HepG2 (cell line): Measurements from ENCODE around the gene RAPGEF6. TPM values are rescaled to one million over a fixed set of nuclear protein-coding genes. Genes with fewer than 3 reads are reported as not detected.

ENCODE experiments used
- ATAC-seq: fragments of 200-7000 bp; cut with Tn5 transposase; 3 replicates; pipeline ENCODE4 v1.9.1; 2020; ENCODE audit warnings: mild to moderate bottlenecking, moderate library complexity
- BruUV-seq: library from RNA; stranded (reverse); fragments of 400-500 nt; replicated peaks from 2 replicates; lab custom pipeline; 2021; lab: Mats Ljungman, UMichigan
- CTCF ChIA-PET: fragments of 300-600 bp; formaldehyde crosslinking; extraction: SDS; loops from one replicate; lab custom pipeline; 2021; ENCODE audit warnings: low total read pairs, inconsistent platforms, low intra/inter-chr PET ratio; lab: Yijun Ruan, JAX
- POLR2A ChIA-PET: fragments of 350-600 bp; sonication (Branson Sonifier 250); formaldehyde crosslinking; loops from one replicate; lab custom pipeline; 2020; ENCODE audit warnings: antibody characterized with exemption, inconsistent platforms; lab: Yijun Ruan, JAX
- DNase-seq: peaks from one replicate; pipeline ENCODE4 v3.0.0-alpha.2; 2015; ENCODE audit warnings: low spot score
- FAIRE-seq: peaks from 3 replicates; lab custom pipeline; 2011; peaks lifted over from hg19 to GRCh38; lab: Jason Lieb, UNC
- H2AFZ ChIP-seq: one replicate; pipeline ENCODE4 v1.6.1; 2011; ENCODE audit warnings: low read length, inconsistent platforms
- H3K27ac ChIP-seq: fragments of 300-600 bp; 3 replicates; pipeline ENCODE4 v1.8.0; 2011; ENCODE audit warnings: mixed run types, mild to moderate bottlenecking, mixed read lengths, low read length, inconsistent platforms; ENCODE audit not compliant: insufficient read depth; ENCODE audit errors: extremely low read length
- H3K27me3 ChIP-seq, 2 experiments: fragments of 200-600 bp in 1 of 2; 2 replicates in 1 of 2; 3 replicates in 1 of 2; pipeline versions ENCODE4 v1.6.0 to v1.8.0; 2011; ENCODE audit warnings: low read length in 2 of 2, mild to moderate bottlenecking in 2 of 2, moderate library complexity in 2 of 2, inconsistent platforms in 1 of 2; ENCODE audit not compliant: insufficient read depth in 2 of 2, control insufficient read depth in 1 of 2
- H3K36me3 ChIP-seq, 2 experiments: fragments of 200-600 bp in 1 of 2; replicated peaks in 1 of 2; 2 replicates in 1 of 2; 3 replicates in 1 of 2; pipeline versions ENCODE4 v1.5.1 to v1.8.0; 2011; ENCODE audit warnings: low read length in 2 of 2, inconsistent platforms in 1 of 2; ENCODE audit not compliant: insufficient read depth in 2 of 2, control insufficient read depth in 1 of 2
- H3K4me1 ChIP-seq: 2 replicates; pipeline ENCODE4 v1.5.1; 2012; ENCODE audit warnings: low read length, inconsistent platforms; ENCODE audit not compliant: insufficient read depth
- H3K4me2 ChIP-seq: 2 replicates; pipeline ENCODE4 v1.6.0; 2011; ENCODE audit warnings: low read depth, low read length, inconsistent platforms
- H3K4me3 ChIP-seq, 3 experiments: fragments of 200-600 bp in 1 of 3; sonication (generic), shearing (Covaris generic) in 1 of 3; replicated peaks in 1 of 3; 2 replicates each; pipeline ENCODE4 v1.5.1; 2011 to 2016; ENCODE audit warnings: low read length in 3 of 3, inconsistent platforms in 2 of 3, low read depth in 2 of 3, mild to moderate bottlenecking in 2 of 3, control low read depth in 1 of 3, mixed read lengths in 1 of 3; ENCODE audit not compliant: insufficient read depth in 1 of 3
- H3K79me2 ChIP-seq: one replicate; pipeline ENCODE4 v1.6.1; 2011; ENCODE audit warnings: low read length, inconsistent platforms; ENCODE audit not compliant: insufficient read depth
- H3K9ac ChIP-seq: 2 replicates; pipeline ENCODE4 v1.6.0; 2011; ENCODE audit warnings: mild to moderate bottlenecking, low read depth, low read length, inconsistent platforms; ENCODE audit not compliant: insufficient read depth
- H3K9me3 ChIP-seq: 2 replicates; pipeline ENCODE4 v1.5.1; 2012; ENCODE audit warnings: mild to moderate bottlenecking, low read length
- H4K20me1 ChIP-seq: 2 replicates; pipeline ENCODE4 v1.6.0; 2011; ENCODE audit warnings: inconsistent platforms, mild to moderate bottlenecking, low read length, moderate library complexity; ENCODE audit not compliant: insufficient read depth
- CREBL2 ChIP-seq: sonication (generic); formaldehyde crosslinking; IDR thresholded peaks from 2 replicates; pipeline ENCODE4 v1.8.1; 2023; ENCODE audit warnings: missing genetic modification reagents, mild to moderate bottlenecking, borderline replicate concordance
- ELF3 ChIP-seq: IDR thresholded peaks from 2 replicates; pipeline ENCODE4 v1.6.1; 2016; ENCODE audit warnings: missing genetic modification reagents, missing compliant biosample characterization
- GZF1 ChIP-seq: sonication (generic); formaldehyde crosslinking; IDR thresholded peaks from 2 replicates; pipeline ENCODE4 v1.5.1; 2020; ENCODE audit warnings: mild to moderate bottlenecking, missing genetic modification reagents
- HOMEZ ChIP-seq: IDR thresholded peaks from 2 replicates; pipeline ENCODE4 v1.6.1; 2016; ENCODE audit warnings: low read depth
- MXD4 ChIP-seq: IDR thresholded peaks from 2 replicates; pipeline ENCODE4 v1.6.1; 2016; ENCODE audit warnings: mild to moderate bottlenecking, missing biosample characterization, missing genetic modification reagents
- ZBTB2 ChIP-seq: sonication (generic); formaldehyde crosslinking; IDR thresholded peaks from 2 replicates; pipeline ENCODE4 v1.8.0; 2022; ENCODE audit warnings: low read depth, missing genetic modification reagents
- ZBTB26 ChIP-seq: IDR thresholded peaks from 2 replicates; pipeline ENCODE4 v1.6.1; 2016; ENCODE audit warnings: missing compliant biosample characterization, missing genetic modification reagents, borderline replicate concordance
- ZGPAT ChIP-seq: IDR thresholded peaks from 2 replicates; pipeline ENCODE4 v1.6.1; 2016; ENCODE audit warnings: mild to moderate bottlenecking
- ZNF503 ChIP-seq: sonication (generic); formaldehyde crosslinking; IDR thresholded peaks from 2 replicates; pipeline ENCODE4 v1.4.0; 2020; ENCODE audit warnings: missing genetic modification reagents
- ZNF619 ChIP-seq: sonication (generic); formaldehyde crosslinking; IDR thresholded peaks from 2 replicates; pipeline ENCODE4 v1.4.0; 2020; ENCODE audit warnings: mild to moderate bottlenecking, missing genetic modification reagents
- ZNF879 ChIP-seq: sonication (generic); formaldehyde crosslinking; IDR thresholded peaks from 2 replicates; pipeline ENCODE4 v1.8.1; 2023; ENCODE audit warnings: missing genetic modification reagents
- ZNF891 ChIP-seq: sonication (generic); formaldehyde crosslinking; IDR thresholded peaks from 2 replicates; pipeline ENCODE4 v1.5.0; 2020; ENCODE audit warnings: mild to moderate bottlenecking, missing genetic modification reagents
- ZSCAN30 ChIP-seq: sonication (generic); formaldehyde crosslinking; IDR thresholded peaks from 2 replicates; pipeline ENCODE4 v1.5.0; 2020; ENCODE audit warnings: mild to moderate bottlenecking, missing genetic modification reagents
- WGBS: methylation state at CpG from one replicate; pipeline ENCODE4 v1.1.6; 2017; ENCODE audit warnings: low lambda C conversion rate; 5-methylcytosine and 5-hydroxymethylcytosine counted together
- in situ Hi-C: cut with HindIII; loops from 2 replicates; pipeline ENCODE4 v1.10.0; 2017; ENCODE audit warnings: low pct_unique_long_range_greater_than_20kb; ENCODE audit not compliant: extremely low pct_ligation_motif_present
- intact Hi-C: fragments of 100-400 bp; cut with micrococcal nuclease; formaldehyde crosslinking; loops from one replicate; pipeline ENCODE4 v1.10.0; 2022; ENCODE audit not compliant: unreplicated experiment
- polyA plus RNA-seq, 8 experiments: library from polyadenylated mRNA; depleted of rRNA in 3 of 8; stranded (reverse) in 7 of 8; unstranded in 1 of 8; fragments of >200 nt; fragmentation: Illumina TruSeq in 4 of 8; extraction: Trizol in 4 of 8; gene quantifications; 2 replicates each; pipeline versions ENCODE4 v1.2.1 to v1.2.3, GENCODE V29; 2011 to 2016; ENCODE audit warnings: low read depth in 4 of 8, missing spikeins in 1 of 8, mixed read lengths in 1 of 8; ENCODE audit not compliant: insufficient read depth in 1 of 8
- total RNA-seq, 5 experiments: library from RNA; depleted of rRNA; stranded (reverse); fragments of >200 nt; fragmentation: Illumina TruSeq; extraction: Trizol; gene quantifications; 2 replicates each; pipeline ENCODE4 v1.2.3, GENCODE V29; 2016; ENCODE audit warnings: low read depth in 1 of 5

Gene RAPGEF6
- total and polyA plus RNA-seq, 2 of the 13 experiments (the other 11 are each of a cell fraction or from before 2014, with no cell fraction given) = 7.7 to 24.6 TPM

GRCh38 chr5:131513780-131514179 lies 121.2 kb downstream of the RAPGEF6 start (continued):
- TF ChIP-seq HOMEZ (CRISPR knock-in tag) = no peak
- no peak for TF ChIP-seq GZF1 (CRISPR knock-in tag)

- H3K27ac ChIP-seq = no peak overlapping the region
- ATAC-seq (no peak), DNase-seq (no peak), FAIRE-seq (no peak)
- no peak overlapping the region for H2AFZ ChIP-seq
- H4K20me1 ChIP-seq = no peaks in the 10 kb centered on the region
- 0 out of 2 replicates have a peak, but pooled peaks cover 4% of the 10 kb centered on the region for H3K4me1 ChIP-seq
- POLR2A ChIA-PET = no interaction called here
- TF ChIP-seq CREBL2 (no peak), ZSCAN30 (CRISPR knock-in tag) (no peak), ZGPAT (no peak), ZBTB2 (CRISPR knock-in tag) (no peak), ELF3 (CRISPR knock-in tag) (no peak), ZNF503 (CRISPR knock-in tag) (no peak), ZNF891 (CRISPR knock-in tag) (no peak), MXD4 (no peak), ZNF879 (no peak), ZBTB26 (CRISPR knock-in tag) (no peak), ZNF619 (CRISPR knock-in tag) (no peak)
- no peak overlapping the region for H3K9ac ChIP-seq
- no peaks in the 10 kb centered on the region for H3K27me3 ChIP-seq
- intact Hi-C loops (no loop called here), in situ Hi-C loops (no loop called here)
- H3K79me2 ChIP-seq = no peaks in the 10 kb centered on the region
- CTCF ChIA-PET = no interaction called here
- 85% methylated on average over 5 of the region's 5 CpGs for WGBS
- peaks cover 10 to 38% of the 10 kb centered on the region in 2 experiments; a peak in 4 of 5 replicates for H3K36me3 ChIP-seq
- no TSS peak for BruUV-seq
- H3K4me2 ChIP-seq = no peak overlapping the region
- no peak overlapping the region for H3K4me3 ChIP-seq
- no peaks in the 10 kb centered on the region for H3K9me3 ChIP-seq
Observed at GRCh38 chr5:131511934-131512333, 123.1 kb downstream of the RAPGEF6 start.
